Right ventricle myocardium inferior (tissue), 1 donor: ENCODE results near the gene ZMYM2. TPM values are rescaled to one million over a fixed set of nuclear protein-coding genes. Genes with fewer than 3 reads are reported as not detected.

Source experiments
- ATAC-seq: fragments of 200-7000 bp; cut with Tn5 transposase; one replicate; pipeline ENCODE4 v1.9.1; 2020; ENCODE audit warnings: mild to moderate bottlenecking, moderate library complexity
- DNase-seq: peaks from one replicate; pipeline ENCODE4 v3.0.0; 2021; ENCODE audit errors: missing footprints
- intact Hi-C: fragments of 100-400 bp; cut with DNase I; formaldehyde crosslinking; loops from one replicate; pipeline ENCODE4 v1.11.0; 2022
- total RNA-seq: library from RNA; stranded (reverse); fragmentation: NEBNext Ultra II Directional; extraction: Animal tissue kit (Norgen Biotek cat#: 25700); gene quantifications from one replicate; pipeline ENCODE4 v1.2.1, GENCODE V29; 2021
- donor health status: DM: no; HTN: yes; CAD: no; lungs with severe emphysema.

The ZMYM2 gene
- total RNA-seq, 1 donor from 2014 or later: 50.3 TPM

- DNase-seq: no peak
- intact Hi-C loops: no loop called here
These were observed 20.4 kb downstream of the ZMYM2 start for GRCh38 chr13:19978831-19979437.

GRCh38 chr13:19981685-19982238, 23.2 kb downstream of the ZMYM2 start:
- intact Hi-C loops: loop anchor here (5.0 kb wide), 1 partner anchor 181 kb away; the partner anchor contains the start of gene GJA3
- DNase-seq: no peak

More at GRCh38 chr13:19978831-19979437, 20.4 kb downstream of the ZMYM2 start:
- no peak for ATAC-seq

GRCh38 chr13:19982447-19983043, 24.0 kb downstream of the ZMYM2 start:
- intact Hi-C loops: loop anchor here (5.0 kb wide), 1 partner anchor 180 kb away; the partner anchor contains the start of gene GJA3
- no peak for ATAC-seq

More at GRCh38 chr13:19981685-19982238, 23.2 kb downstream of the ZMYM2 start:
- ATAC-seq: no peak

GRCh38 chr13:19984430-19985218, 26.1 kb downstream of the ZMYM2 start:
- DNase-seq (no peak), ATAC-seq (no peak)
- intact Hi-C loops: loop anchor here (5.0 kb wide), 1 partner anchor 178 kb away; the partner anchor contains the start of gene GJA3

More at GRCh38 chr13:19982447-19983043, 24.0 kb downstream of the ZMYM2 start:
- no peak for DNase-seq

GRCh38 chr13:19985219-19985556, 26.7 kb downstream of the ZMYM2 start:
- no peak for DNase-seq
- intact Hi-C loops: no loop called here
- ATAC-seq: no peak

- ATAC-seq: no peak
- no peak for DNase-seq
These were observed 33.0 kb downstream of the ZMYM2 start for GRCh38 chr13:19991531-19991930.

GRCh38 chr13:19993024-19993423, 34.5 kb downstream of the ZMYM2 start:
- ATAC-seq (no peak), DNase-seq (no peak)
- intact Hi-C loops: no loop called here

More at GRCh38 chr13:19991531-19991930, 33.0 kb downstream of the ZMYM2 start:
- intact Hi-C loops: no loop called here

GRCh38 chr13:19998960-19999359, 40.4 kb downstream of the ZMYM2 start:
- no peak for ATAC-seq
- intact Hi-C loops: no loop called here
- no peak for DNase-seq

- no peak for ATAC-seq
- DNase-seq: no peak
- intact Hi-C loops: no loop called here
These were observed 41.6 kb downstream of the ZMYM2 start for GRCh38 chr13:20000062-20000552.

GRCh38 chr13:20001366-20002190, 43.1 kb downstream of the ZMYM2 start:
- intact Hi-C loops: no loop called here
- no peak for DNase-seq
- ATAC-seq: no peak

- DNase-seq (no peak), ATAC-seq (no peak)
- intact Hi-C loops: no loop called here
These were observed 44.3 kb downstream of the ZMYM2 start for GRCh38 chr13:20002787-20003186.

GRCh38 chr13:20006206-20006605, 47.7 kb downstream of the ZMYM2 start:
- DNase-seq (no peak), ATAC-seq (no peak)
- intact Hi-C loops: no loop called here

GRCh38 chr13:20015763-20016162, 57.2 kb downstream of the ZMYM2 start:
- DNase-seq (no peak), ATAC-seq (no peak)
- intact Hi-C loops: no loop called here

GRCh38 chr13:20016649-20017364, 58.3 kb downstream of the ZMYM2 start:
- intact Hi-C loops: no loop called here
- ATAC-seq (no peak), DNase-seq (no peak)

- ATAC-seq (no peak), DNase-seq (no peak)
- intact Hi-C loops: no loop called here
These were observed 58.8 kb downstream of the ZMYM2 start for GRCh38 chr13:20017365-20017711.

GRCh38 chr13:20019043-20019442, 60.5 kb downstream of the ZMYM2 start:
- intact Hi-C loops: no loop called here
- ATAC-seq (no peak), DNase-seq (no peak)

GRCh38 chr13:20024702-20025101, 66.2 kb downstream of the ZMYM2 start:
- no peak for DNase-seq
- ATAC-seq: no peak
- intact Hi-C loops: no loop called here

GRCh38 chr13:20028953-20029352, 70.4 kb downstream of the ZMYM2 start:
- intact Hi-C loops: no loop called here
- no peak for ATAC-seq
- no peak for DNase-seq
